Sigmoid colon (tissue), 7 donors: ENCODE data around the gene KRTAP4-2. TPM values are rescaled to one million over a fixed set of nuclear protein-coding genes. Genes with fewer than 3 reads are reported as not detected.

Source experiments
- DNase-seq: peaks from one replicate; pipeline ENCODE4 v3.0.0-alpha.2; 2019
- H3K27ac ChIP-seq, 4 donors: fragments of 200-600 bp; sonication (generic); one replicate each; pipeline ENCODE4 v1.5.1; 2016 to 2019; ENCODE audit warnings: mild to moderate bottlenecking in 1 of 4
- H3K27me3 ChIP-seq, 3 donors: fragments of 200-600 bp; sonication (generic); one replicate each; pipeline ENCODE4 v1.5.1; 2019; ENCODE audit warnings: mild to moderate bottlenecking in 1 of 3
- H3K36me3 ChIP-seq, 4 donors: fragments of 200-600 bp; sonication (generic); one replicate each; pipeline ENCODE4 v1.5.1; 2016 to 2019
- H3K4me1 ChIP-seq, 4 donors: fragments of 200-600 bp; sonication (generic); one replicate each; pipeline ENCODE4 v1.5.1; 2017 to 2019
- H3K4me3 ChIP-seq, 4 donors: fragments of 200-600 bp; sonication (generic); one replicate each; pipeline ENCODE4 v1.5.1; 2017 to 2019; ENCODE audit warnings: mild to moderate bottlenecking in 2 of 4, moderate library complexity in 1 of 4
- H3K9me3 ChIP-seq, 4 donors: fragments of 200-600 bp in 3 of 4; sonication (generic) in 3 of 4; one replicate each; pipeline versions ENCODE4 v1.5.1 to v1.6.1; 2013 to 2019
- CTCF ChIP-seq, 4 experiments: fragments of 450-650 bp in 3 of 4; fragments of 200-600 bp in 1 of 4; IDR thresholded peaks; one replicate each; pipeline ENCODE4 v1.5.1; 2016 to 2019; ENCODE audit warnings: antibody characterized with exemption in 4 of 4, mild to moderate bottlenecking in 3 of 4, moderate library complexity in 2 of 4
- EP300 ChIP-seq, 4 donors: sonication (generic); formaldehyde crosslinking; IDR thresholded peaks; one replicate each; pipeline ENCODE4 v1.6.1; 2017; ENCODE audit warnings: antibody characterized with exemption in 4 of 4
- POLR2A ChIP-seq, 2 donors: fragments of 450-650 bp; IDR thresholded peaks; one replicate each; pipeline ENCODE4 v1.6.1; 2016; ENCODE audit warnings: antibody characterized with exemption in 2 of 2, mild to moderate bottlenecking in 2 of 2, moderate library complexity in 2 of 2
- POLR2AphosphoS5 ChIP-seq, 4 donors: sonication (generic); formaldehyde crosslinking; IDR thresholded peaks; one replicate each; pipeline ENCODE4 v1.6.1; 2017; ENCODE audit warnings: antibody characterized with exemption in 4 of 4
- WGBS, 2 donors: extraction: QIAGEN DNeasy Blood & Tissue Kit; methylation state at CpG; one replicate each; pipeline ENCODE4 v1.1.7; 2013; 5-methylcytosine and 5-hydroxymethylcytosine counted together
- intact Hi-C: fragments of 100-400 bp; cut with DNase I; formaldehyde crosslinking; loops from one replicate; pipeline ENCODE4 v1.15.1; 2023
- polyA plus RNA-seq, 3 donors: library from polyadenylated mRNA; stranded (reverse); fragments of 200-250 nt; gene quantifications; one replicate each; pipeline ENCODE4 v1.2.3, GENCODE V29; 2013
- total RNA-seq, 4 donors: library from RNA; depleted of rRNA; stranded (reverse); fragments of >200 nt; gene quantifications; one replicate each; pipeline ENCODE4 v1.1.0, GENCODE V29; 2016
- donor health status: healthy with polysubstance abuse.
- donor health status: Bipolar disorder and iron deficiency.
- donor health status: healthy.

The KRTAP4-2 gene
- total and polyA plus RNA-seq, 7 donors = not detected

GRCh38 chr17:41186872-41187271 is 8.9 kb upstream of the KRTAP4-2 start:
- Histone ChIP-seq H3K4me1 (no peaks in the 10 kb centered on the region), H3K4me3 (no peak overlapping the region), H3K36me3 (no peaks in the 10 kb centered on the region), H3K27ac (no peak overlapping the region), H3K27me3 (peaks cover 0 to 3% (median 0%) of the 10 kb centered on the region in 3 donors), H3K9me3 (no peaks in the 10 kb centered on the region)
- WGBS, 2 donors = 94% methylated on average over 2 of the region's 2 CpGs
- intact Hi-C loops = no loop called here
- TF ChIP-seq CTCF (IDR thresholded peaks at IDR 0.05) (no peak), POLR2AphosphoS5 (IDR thresholded peaks at IDR 0.05) (no peak), POLR2A (IDR thresholded peaks at IDR 0.05) (no peak), EP300 (IDR thresholded peaks at IDR 0.05) (no peak)
- DNase-seq = no peak

- peaks cover 0 to 2% (median 0%) of the 10 kb centered on the region in 3 donors for H3K27me3 ChIP-seq
- H3K36me3 ChIP-seq = no peaks in the 10 kb centered on the region
- no peak for DNase-seq
- no peak overlapping the region for H3K4me3 ChIP-seq
- intact Hi-C loops = no loop called here
- H3K27ac ChIP-seq = no peak overlapping the region
- no peaks in the 10 kb centered on the region for H3K9me3 ChIP-seq
- no peaks in the 10 kb centered on the region for H3K4me1 ChIP-seq
- TF ChIP-seq POLR2A (IDR thresholded peaks at IDR 0.05) (no peak), POLR2AphosphoS5 (IDR thresholded peaks at IDR 0.05) (no peak), EP300 (IDR thresholded peaks at IDR 0.05) (no peak), CTCF (IDR thresholded peaks at IDR 0.05) (no peak)
- WGBS, 2 donors = 44 to 58% methylated on average over 1 of the region's 1 CpG
These were observed 7.0 kb upstream of the KRTAP4-2 start for GRCh38 chr17:41185001-41185400.

GRCh38 chr17:41184480-41184961 is 6.5 kb upstream of the KRTAP4-2 start, which contains the start of gene KRTAP4-1:
Gene KRTAP4-1 (minus strand): TSS chr17:41184911. CDS start chr17:41184854, 57 bp downstream.
- TF ChIP-seq POLR2AphosphoS5 (IDR thresholded peaks at IDR 0.05) (no peak), EP300 (IDR thresholded peaks at IDR 0.05) (no peak)
- H3K4me3 ChIP-seq = no peak within 1 kb of the TSS
- no peak for DNase-seq
- intact Hi-C loops = no loop called here
- H3K27ac ChIP-seq = no peak within 1 kb of the TSS
- no peaks in the 10 kb centered on the region for H3K4me1 ChIP-seq
- H3K36me3 ChIP-seq = no peaks in the 10 kb centered on the region
- no peaks in the 10 kb centered on the region for H3K27me3 ChIP-seq
- 73 to 80% methylated on average over 9 of the region's 9 CpGs for WGBS, 2 donors
- H3K9me3 ChIP-seq = no peaks in the 10 kb centered on the region

- no peak overlapping the region for H3K27ac ChIP-seq
- H3K27me3 ChIP-seq = no peaks in the 10 kb centered on the region
- no peak for DNase-seq
- no peaks in the 10 kb centered on the region for H3K36me3 ChIP-seq
- no peaks in the 10 kb centered on the region for H3K9me3 ChIP-seq
- H3K4me3 ChIP-seq = no peak overlapping the region
- no peaks in the 10 kb centered on the region for H3K4me1 ChIP-seq
- WGBS, 2 donors = 95 to 97% methylated on average over 1 of the region's 1 CpG
- TF ChIP-seq POLR2A (IDR thresholded peaks at IDR 0.05) (no peak), POLR2AphosphoS5 (IDR thresholded peaks at IDR 0.05) (no peak), EP300 (IDR thresholded peaks at IDR 0.05) (no peak), CTCF (IDR thresholded peaks at IDR 0.05) (no peak)
- intact Hi-C loops = no loop called here
These were observed 1.0 kb upstream of the KRTAP4-2 start for GRCh38 chr17:41178843-41179616.

- Histone ChIP-seq H3K27me3 (no peaks in the 10 kb centered on the region), H3K27ac (no peak overlapping the region), H3K4me1 (no peaks in the 10 kb centered on the region), H3K36me3 (no peaks in the 10 kb centered on the region), H3K4me3 (no peak overlapping the region), H3K9me3 (no peaks in the 10 kb centered on the region)
- no peak for DNase-seq
- TF ChIP-seq CTCF (IDR thresholded peaks at IDR 0.05) (no peak), POLR2AphosphoS5 (IDR thresholded peaks at IDR 0.05) (no peak), POLR2A (IDR thresholded peaks at IDR 0.05) (no peak), EP300 (IDR thresholded peaks at IDR 0.05) (no peak)
- 96% methylated on average over 3 of the region's 3 CpGs for WGBS, 2 donors
- intact Hi-C loops = no loop called here
These were observed 320 bp upstream of the KRTAP4-2 start for GRCh38 chr17:41178341-41178740.
